Measurements from ENCODE around the gene PRDM2.

PRDM2 gene

GRCh38 chr1:13816016-13816760, 116.2 kb downstream of the PRDM2 start:
- H3K36me3 ChIP-seq (ENCODE audit: control insufficient read depth in 5 of 5, insufficient read depth in 5 of 5, low read length in 5 of 5): peaks cover 5 to 41% (median 22%) of the 10 kb centered on the region in 5 donors
- no peak overlapping the region for H3K9ac ChIP-seq (ENCODE audit: low read length in 5 of 5)
- no peaks in the 10 kb centered on the region for H3K4me1 ChIP-seq (ENCODE audit: control insufficient read depth in 5 of 5, insufficient read depth in 5 of 5, low read length in 5 of 5)
- no peak overlapping the region for H3K27ac ChIP-seq (ENCODE audit: low read depth, low read length)
- no peaks in the 10 kb centered on the region for H3K9me3 ChIP-seq (ENCODE audit: control insufficient read depth in 5 of 5, low read length in 5 of 5)
- no peak overlapping the region for H3K4me3 ChIP-seq (ENCODE audit: low read depth in 1 of 5, low read length in 5 of 5)
- H3K27me3 ChIP-seq (ENCODE audit: control insufficient read depth in 5 of 5, insufficient read depth in 4 of 5, low read length in 5 of 5): no peaks in the 10 kb centered on the region

GRCh38 chr1:13817906-13818305, 117.9 kb downstream of the PRDM2 start:
- H3K9ac ChIP-seq (ENCODE audit: low read length in 5 of 5): no peak overlapping the region
- H3K36me3 ChIP-seq (ENCODE audit: control insufficient read depth in 5 of 5, insufficient read depth in 5 of 5, low read length in 5 of 5): peaks cover 5 to 56% (median 33%) of the 10 kb centered on the region in 5 donors
- no peaks in the 10 kb centered on the region for H3K27me3 ChIP-seq (ENCODE audit: control insufficient read depth in 5 of 5, insufficient read depth in 4 of 5, low read length in 5 of 5)
- no peaks in the 10 kb centered on the region for H3K4me1 ChIP-seq (ENCODE audit: control insufficient read depth in 5 of 5, insufficient read depth in 5 of 5, low read length in 5 of 5)
- H3K27ac ChIP-seq (ENCODE audit: low read depth, low read length): no peak overlapping the region
- H3K9me3 ChIP-seq (ENCODE audit: control insufficient read depth in 5 of 5, low read length in 5 of 5): no peaks in the 10 kb centered on the region
- H3K4me3 ChIP-seq (ENCODE audit: low read depth in 1 of 5, low read length in 5 of 5): no peak overlapping the region

GRCh38 chr1:13818926-13819325, 118.9 kb downstream of the PRDM2 start:
- Histone ChIP-seq H3K27me3 (ENCODE audit: control insufficient read depth in 5 of 5, insufficient read depth in 4 of 5, low read length in 5 of 5) (no peaks in the 10 kb centered on the region), H3K9me3 (ENCODE audit: control insufficient read depth in 5 of 5, low read length in 5 of 5) (no peaks in the 10 kb centered on the region), H3K4me3 (ENCODE audit: low read depth in 1 of 5, low read length in 5 of 5) (no peak overlapping the region), H3K9ac (ENCODE audit: low read length in 5 of 5) (peak overlapping the region in 1 of 5 donors; percentile 9), H3K36me3 (ENCODE audit: control insufficient read depth in 5 of 5, insufficient read depth in 5 of 5, low read length in 5 of 5) (peaks cover 5 to 65% (median 41%) of the 10 kb centered on the region in 5 donors), H3K27ac (ENCODE audit: low read depth, low read length) (no peak overlapping the region), H3K4me1 (ENCODE audit: control insufficient read depth in 5 of 5, insufficient read depth in 5 of 5, low read length in 5 of 5) (peaks cover 0 to 1% (median 0%) of the 10 kb centered on the region in 5 donors)

- Histone ChIP-seq H3K27me3 (ENCODE audit: control insufficient read depth in 5 of 5, insufficient read depth in 4 of 5, low read length in 5 of 5) (no peaks in the 10 kb centered on the region), H3K9me3 (ENCODE audit: control insufficient read depth in 5 of 5, low read length in 5 of 5) (no peaks in the 10 kb centered on the region), H3K27ac (ENCODE audit: low read depth, low read length) (no peak overlapping the region), H3K4me3 (ENCODE audit: low read depth in 1 of 5, low read length in 5 of 5) (no peak overlapping the region), H3K36me3 (ENCODE audit: control insufficient read depth in 5 of 5, insufficient read depth in 5 of 5, low read length in 5 of 5) (peaks cover 5 to 69% (median 44%) of the 10 kb centered on the region in 5 donors), H3K4me1 (ENCODE audit: control insufficient read depth in 5 of 5, insufficient read depth in 5 of 5, low read length in 5 of 5) (peaks cover 0 to 1% (median 0%) of the 10 kb centered on the region in 5 donors), H3K9ac (ENCODE audit: low read length in 5 of 5) (no peak overlapping the region)
These were observed 119.7 kb downstream of the PRDM2 start for GRCh38 chr1:13819642-13820041.

GRCh38 chr1:13820055-13820454, 120.1 kb downstream of the PRDM2 start:
- H3K27me3 ChIP-seq (ENCODE audit: control insufficient read depth in 5 of 5, insufficient read depth in 4 of 5, low read length in 5 of 5): no peaks in the 10 kb centered on the region
- H3K9ac ChIP-seq (ENCODE audit: low read length in 5 of 5): no peak overlapping the region
- H3K9me3 ChIP-seq (ENCODE audit: control insufficient read depth in 5 of 5, low read length in 5 of 5): no peaks in the 10 kb centered on the region
- H3K27ac ChIP-seq (ENCODE audit: low read depth, low read length): no peak overlapping the region
- H3K4me1 ChIP-seq (ENCODE audit: control insufficient read depth in 5 of 5, insufficient read depth in 5 of 5, low read length in 5 of 5): peaks cover 0 to 1% (median 0%) of the 10 kb centered on the region in 5 donors
- peaks cover 5 to 72% (median 44%) of the 10 kb centered on the region in 5 donors for H3K36me3 ChIP-seq (ENCODE audit: control insufficient read depth in 5 of 5, insufficient read depth in 5 of 5, low read length in 5 of 5)
- H3K4me3 ChIP-seq (ENCODE audit: low read depth in 1 of 5, low read length in 5 of 5): no peak overlapping the region

GRCh38 chr1:13820456-13820855, 120.5 kb downstream of the PRDM2 start:
- Histone ChIP-seq H3K36me3 (ENCODE audit: control insufficient read depth in 5 of 5, insufficient read depth in 5 of 5, low read length in 5 of 5) (peaks cover 5 to 72% (median 44%) of the 10 kb centered on the region in 5 donors), H3K4me1 (ENCODE audit: control insufficient read depth in 5 of 5, insufficient read depth in 5 of 5, low read length in 5 of 5) (peaks cover 0 to 1% (median 0%) of the 10 kb centered on the region in 5 donors), H3K27me3 (ENCODE audit: control insufficient read depth in 5 of 5, insufficient read depth in 4 of 5, low read length in 5 of 5) (no peaks in the 10 kb centered on the region), H3K9ac (ENCODE audit: low read length in 5 of 5) (no peak overlapping the region), H3K4me3 (ENCODE audit: low read depth in 1 of 5, low read length in 5 of 5) (no peak overlapping the region), H3K9me3 (ENCODE audit: control insufficient read depth in 5 of 5, low read length in 5 of 5) (no peaks in the 10 kb centered on the region), H3K27ac (ENCODE audit: low read depth, low read length) (no peak overlapping the region)

- peaks cover 0 to 52% (median 34%) of the 10 kb centered on the region in 5 donors for H3K36me3 ChIP-seq (ENCODE audit: control insufficient read depth in 5 of 5, insufficient read depth in 5 of 5, low read length in 5 of 5)
- H3K27me3 ChIP-seq (ENCODE audit: control insufficient read depth in 5 of 5, insufficient read depth in 4 of 5, low read length in 5 of 5): no peaks in the 10 kb centered on the region
- H3K27ac ChIP-seq (ENCODE audit: low read depth, low read length): no peak overlapping the region
- H3K4me3 ChIP-seq (ENCODE audit: low read depth in 1 of 5, low read length in 5 of 5): no peak overlapping the region
- peaks cover 0 to 1% (median 0%) of the 10 kb centered on the region in 5 donors for H3K4me1 ChIP-seq (ENCODE audit: control insufficient read depth in 5 of 5, insufficient read depth in 5 of 5, low read length in 5 of 5)
- H3K9me3 ChIP-seq (ENCODE audit: control insufficient read depth in 5 of 5, low read length in 5 of 5): no peaks in the 10 kb centered on the region
- H3K9ac ChIP-seq (ENCODE audit: low read length in 5 of 5): no peak overlapping the region
These were observed 123.3 kb downstream of the PRDM2 start for GRCh38 chr1:13823126-13823880.

- Histone ChIP-seq H3K27ac (ENCODE audit: low read depth, low read length) (no peak overlapping the region), H3K27me3 (ENCODE audit: control insufficient read depth in 5 of 5, insufficient read depth in 4 of 5, low read length in 5 of 5) (peaks cover 0 to 4% (median 0%) of the 10 kb centered on the region in 5 donors), H3K4me3 (ENCODE audit: low read depth in 1 of 5, low read length in 5 of 5) (no peak overlapping the region), H3K9me3 (ENCODE audit: control insufficient read depth in 5 of 5, low read length in 5 of 5) (no peaks in the 10 kb centered on the region), H3K4me1 (ENCODE audit: control insufficient read depth in 5 of 5, insufficient read depth in 5 of 5, low read length in 5 of 5) (peaks cover 0 to 1% (median 0%) of the 10 kb centered on the region in 5 donors), H3K36me3 (ENCODE audit: control insufficient read depth in 5 of 5, insufficient read depth in 5 of 5, low read length in 5 of 5) (peaks cover 0 to 47% (median 32%) of the 10 kb centered on the region in 5 donors), H3K9ac (ENCODE audit: low read length in 5 of 5) (no peak overlapping the region)
These were observed 123.9 kb downstream of the PRDM2 start for GRCh38 chr1:13823936-13824335.

- Histone ChIP-seq H3K27ac (ENCODE audit: low read depth, low read length) (no peak overlapping the region), H3K4me3 (ENCODE audit: low read depth in 1 of 5, low read length in 5 of 5) (no peak overlapping the region), H3K9ac (ENCODE audit: low read length in 5 of 5) (no peak overlapping the region), H3K4me1 (ENCODE audit: control insufficient read depth in 5 of 5, insufficient read depth in 5 of 5, low read length in 5 of 5) (peaks cover 0 to 2% (median 0%) of the 10 kb centered on the region in 5 donors), H3K9me3 (ENCODE audit: control insufficient read depth in 5 of 5, low read length in 5 of 5) (no peaks in the 10 kb centered on the region), H3K36me3 (ENCODE audit: control insufficient read depth in 5 of 5, insufficient read depth in 5 of 5, low read length in 5 of 5) (peaks cover 0 to 42% (median 29%) of the 10 kb centered on the region in 5 donors), H3K27me3 (ENCODE audit: control insufficient read depth in 5 of 5, insufficient read depth in 4 of 5, low read length in 5 of 5) (peaks cover 0 to 6% (median 0%) of the 10 kb centered on the region in 5 donors)
These were observed 124.6 kb downstream of the PRDM2 start for GRCh38 chr1:13824626-13825025.

GRCh38 chr1:13825033-13825432, 125.0 kb downstream of the PRDM2 start:
- Histone ChIP-seq H3K9me3 (ENCODE audit: control insufficient read depth in 5 of 5, low read length in 5 of 5) (no peaks in the 10 kb centered on the region), H3K27ac (ENCODE audit: low read depth, low read length) (no peak overlapping the region), H3K27me3 (ENCODE audit: control insufficient read depth in 5 of 5, insufficient read depth in 4 of 5, low read length in 5 of 5) (peaks cover 0 to 6% (median 0%) of the 10 kb centered on the region in 5 donors), H3K4me1 (ENCODE audit: control insufficient read depth in 5 of 5, insufficient read depth in 5 of 5, low read length in 5 of 5) (peaks cover 0 to 2% (median 0%) of the 10 kb centered on the region in 5 donors), H3K36me3 (ENCODE audit: control insufficient read depth in 5 of 5, insufficient read depth in 5 of 5, low read length in 5 of 5) (peaks cover 0 to 38% (median 27%) of the 10 kb centered on the region in 5 donors), H3K4me3 (ENCODE audit: low read depth in 1 of 5, low read length in 5 of 5) (no peak overlapping the region), H3K9ac (ENCODE audit: low read length in 5 of 5) (no peak overlapping the region)
